ENCODE data around the gene ATP5F1D. TPM values are rescaled to one million over a fixed set of nuclear protein-coding genes. Genes with fewer than 3 reads are reported as not detected.
A peak's percentile ranks its signal among the peaks of the same experiment; 100 is the strongest.

Gene ATP5F1D
- total and polyA plus RNA-seq, 2 of the 13 experiments (the other 11 are each of a cell fraction or from before 2014, with no cell fraction given) = 39.4 to 78.7 TPM

- TF ChIP-seq NCOA1 (CRISPR knock-in tag; IDR thresholded peaks at IDR 0.05) (0 out of 2 replicates have a peak, but pooled peaks have one; percentile 71), AGO1 (IDR thresholded peaks at IDR 0.05; ENCODE audit: low read depth, low read length, poor library complexity, severe bottlenecking) (peak; percentile 99), ZNF572 (CRISPR knock-in tag; IDR thresholded peaks at IDR 0.05) (peak; percentile 44; the same call in 1 of the 2 replicates), MIXL1 (CRISPR knock-in tag; IDR thresholded peaks at IDR 0.05) (peak; percentile 33; the same call in 1 of the 2 replicates), ZNF556 (CRISPR knock-in tag; IDR thresholded peaks at IDR 0.05; ENCODE audit: borderline replicate concordance) (0 out of 2 replicates have a peak, but pooled peaks have one; percentile 51), ZMAT3 (CRISPR knock-in tag; conservative IDR thresholded peaks at IDR 0.05) (peak; percentile 69; the same call in 1 of the 2 replicates), TFDP1 (CRISPR knock-in tag; IDR thresholded peaks at IDR 0.05; ENCODE audit: borderline replicate concordance) (peak; percentile 19; the same call in 1 of the 2 replicates), IRF2 (CRISPR knock-in tag; IDR thresholded peaks at IDR 0.05) (peak; percentile 82), ZNF441 (CRISPR knock-in tag; IDR thresholded peaks at IDR 0.05; ENCODE audit: borderline replicate concordance) (peak; percentile 53; the same call in 1 of the 2 replicates), KDM6A (CRISPR knock-in tag; IDR thresholded peaks at IDR 0.05; ENCODE audit: low read depth) (peak; percentile 69), STAT6 (CRISPR knock-in tag; IDR thresholded peaks at IDR 0.05; ENCODE audit: borderline replicate concordance) (no peak), ZNF546 (CRISPR knock-in tag; conservative IDR thresholded peaks at IDR 0.05) (no peak), SMAD3 (CRISPR knock-in tag; IDR thresholded peaks at IDR 0.05) (no peak), TAF15 (IDR thresholded peaks at IDR 0.05; ENCODE audit: low read depth, low read length, poor library complexity, severe bottlenecking) (peak; percentile 98), ZNF737 (CRISPR knock-in tag; IDR thresholded peaks at IDR 0.05; ENCODE audit: borderline replicate concordance) (no peak), ZNF124 (CRISPR knock-in tag; IDR thresholded peaks at IDR 0.05) (no peak; the same call in 1 of the 2 replicates), ZNF703 (CRISPR knock-in tag; IDR thresholded peaks at IDR 0.05; ENCODE audit: borderline replicate concordance) (0 out of 2 replicates have a peak, but pooled peaks have one; percentile 38), TEAD2 (CRISPR knock-in tag; IDR thresholded peaks at IDR 0.05) (0 out of 2 replicates have a peak, but pooled peaks have one; percentile 40), ZNF431 (CRISPR knock-in tag; IDR thresholded peaks at IDR 0.05; ENCODE audit: borderline replicate concordance, low read depth) (peak; percentile 97), ZBTB14 (CRISPR knock-in tag; IDR thresholded peaks at IDR 0.05) (no peak), ZNF235 (CRISPR knock-in tag; IDR thresholded peaks at IDR 0.05; ENCODE audit: borderline replicate concordance) (no peak), NAIF1 (CRISPR knock-in tag; IDR thresholded peaks at IDR 0.05; ENCODE audit: borderline replicate concordance) (peak; percentile 57; the same call in 1 of the 2 replicates)
These were observed 17.8 kb downstream of the ATP5F1D start (continued) for GRCh38 chr19:1259206-1259875.

Data from HepG2 (cell line).